ENCODE data around the gene FANCC.

DNA sequence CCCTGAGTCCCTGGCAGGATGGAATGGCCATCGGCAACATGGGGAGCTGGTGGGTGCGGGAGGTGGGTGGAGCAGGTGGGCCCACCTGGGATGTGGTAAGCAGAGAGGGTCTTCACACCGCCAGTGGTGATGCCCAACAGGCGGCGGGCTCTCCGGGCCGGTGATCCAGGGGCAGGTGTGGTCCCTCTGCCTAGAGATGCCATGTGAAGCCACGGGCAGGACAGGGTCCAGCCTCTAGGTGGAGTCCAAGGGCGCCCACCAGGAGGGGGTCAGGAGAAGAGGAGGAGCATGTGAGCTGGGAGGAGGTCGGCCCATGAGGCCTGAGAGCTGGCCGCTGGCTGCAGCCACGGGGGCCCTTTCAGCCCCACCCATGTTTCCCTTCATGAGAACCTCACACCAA lies 221.1 kb downstream of the FANCC start:
- TF ChIP-seq CREB1 (IDR thresholded peaks at IDR 0.05; ENCODE audit: low read depth) (no peak), TCF12 (IDR thresholded peaks at IDR 0.05; ENCODE audit: low read depth) (no peak), EP300 (IDR thresholded peaks at IDR 0.05; ENCODE audit: borderline replicate concordance) (no peak)

Data from Ishikawa (cell line).